ENCODE results near the gene ZFYVE26.

The ZFYVE26 gene

DNA sequence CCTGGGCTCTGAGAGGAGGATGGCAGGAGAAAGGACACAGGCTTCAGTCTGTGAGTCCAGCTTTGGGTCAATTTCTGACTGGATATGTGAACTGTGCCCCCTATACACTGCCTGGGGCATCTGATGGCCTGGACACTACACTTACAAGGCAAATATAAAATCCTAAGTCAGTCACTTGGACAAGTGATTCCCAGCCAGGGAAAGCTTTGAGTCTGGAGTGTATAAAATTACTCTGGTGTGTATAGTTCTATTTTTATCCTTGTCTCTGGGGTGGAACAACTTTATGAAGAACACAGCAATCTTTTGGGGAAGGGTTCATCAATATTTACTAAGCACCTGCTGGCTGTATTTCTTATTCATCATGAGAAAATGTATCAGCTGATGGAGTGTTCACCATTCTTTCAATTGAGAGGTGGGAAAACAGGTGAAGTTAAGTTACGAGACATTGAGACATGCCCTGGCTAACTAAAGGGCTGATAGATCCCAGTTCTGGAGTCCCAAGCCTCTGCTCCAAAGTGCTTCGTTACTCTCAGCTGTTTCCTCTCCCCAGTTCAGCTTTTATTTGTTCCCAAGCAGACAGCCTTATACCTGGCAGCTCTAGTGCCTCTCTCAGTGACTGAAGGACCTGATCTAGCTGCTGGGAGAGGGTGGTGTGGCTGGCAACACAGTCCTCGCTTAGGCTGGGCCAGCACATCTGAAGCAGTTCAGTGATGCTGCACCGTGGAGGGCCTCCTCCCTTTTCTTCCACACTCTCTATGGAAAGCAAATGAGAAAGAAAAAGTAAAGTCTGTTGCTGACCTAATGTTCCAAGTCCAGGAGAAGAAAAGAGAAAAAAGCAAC is 30.9 kb downstream of the ZFYVE26 start:
- no peak overlapping the region for H3K4me3 ChIP-seq (ENCODE audit: low read depth, low read length)
- DNase-seq (ENCODE audit: low read depth): no peak
- TF ChIP-seq, protein P1, sequence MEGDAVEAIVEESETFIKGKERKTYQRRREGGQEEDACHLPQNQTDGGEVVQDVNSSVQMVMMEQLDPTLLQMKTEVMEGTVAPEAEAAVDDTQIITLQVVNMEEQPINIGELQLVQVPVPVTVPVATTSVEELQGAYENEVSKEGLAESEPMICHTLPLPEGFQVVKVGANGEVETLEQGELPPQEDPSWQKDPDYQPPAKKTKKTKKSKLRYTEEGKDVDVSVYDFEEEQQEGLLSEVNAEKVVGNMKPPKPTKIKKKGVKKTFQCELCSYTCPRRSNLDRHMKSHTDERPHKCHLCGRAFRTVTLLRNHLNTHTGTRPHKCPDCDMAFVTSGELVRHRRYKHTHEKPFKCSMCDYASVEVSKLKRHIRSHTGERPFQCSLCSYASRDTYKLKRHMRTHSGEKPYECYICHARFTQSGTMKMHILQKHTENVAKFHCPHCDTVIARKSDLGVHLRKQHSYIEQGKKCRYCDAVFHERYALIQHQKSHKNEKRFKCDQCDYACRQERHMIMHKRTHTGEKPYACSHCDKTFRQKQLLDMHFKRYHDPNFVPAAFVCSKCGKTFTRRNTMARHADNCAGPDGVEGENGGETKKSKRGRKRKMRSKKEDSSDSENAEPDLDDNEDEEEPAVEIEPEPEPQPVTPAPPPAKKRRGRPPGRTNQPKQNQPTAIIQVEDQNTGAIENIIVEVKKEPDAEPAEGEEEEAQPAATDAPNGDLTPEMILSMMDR (IDR thresholded peaks at IDR 0.05; ENCODE audit: low read depth, low read length, missing control alignments): no peak

DNA sequence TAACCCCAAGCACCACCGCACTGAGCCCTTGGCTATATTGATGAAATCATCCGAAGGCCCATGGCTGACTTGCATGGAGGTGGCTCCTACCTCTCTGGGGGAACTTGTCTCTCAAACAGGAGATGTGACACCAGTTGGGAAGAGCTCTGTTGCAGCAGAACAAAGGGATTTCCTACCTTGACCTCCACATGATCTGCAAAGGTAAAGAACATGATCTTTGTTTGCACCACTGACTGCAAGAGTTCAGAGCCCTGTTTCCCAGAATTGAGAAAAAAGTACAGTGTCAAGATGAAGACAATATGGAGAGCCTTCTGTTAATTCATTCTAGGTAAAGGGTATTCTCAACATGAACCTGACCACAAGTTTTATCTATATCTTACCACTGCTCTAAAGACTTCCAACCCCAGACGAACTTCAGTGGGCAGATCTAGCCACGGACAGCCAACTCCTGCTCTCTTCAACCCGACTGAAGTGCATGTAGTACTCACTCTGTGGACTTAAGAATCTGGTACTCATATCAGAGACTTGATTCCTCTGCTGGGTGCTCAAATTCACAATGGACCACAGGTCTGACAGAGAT is 32.1 kb downstream of the ZFYVE26 start:
- no peak overlapping the region for H3K4me3 ChIP-seq (ENCODE audit: low read depth, low read length)
- TF ChIP-seq, protein P1 (IDR thresholded peaks at IDR 0.05; ENCODE audit: low read depth, low read length, missing control alignments): no peak
- DNase-seq (ENCODE audit: low read depth): no peak

DNA sequence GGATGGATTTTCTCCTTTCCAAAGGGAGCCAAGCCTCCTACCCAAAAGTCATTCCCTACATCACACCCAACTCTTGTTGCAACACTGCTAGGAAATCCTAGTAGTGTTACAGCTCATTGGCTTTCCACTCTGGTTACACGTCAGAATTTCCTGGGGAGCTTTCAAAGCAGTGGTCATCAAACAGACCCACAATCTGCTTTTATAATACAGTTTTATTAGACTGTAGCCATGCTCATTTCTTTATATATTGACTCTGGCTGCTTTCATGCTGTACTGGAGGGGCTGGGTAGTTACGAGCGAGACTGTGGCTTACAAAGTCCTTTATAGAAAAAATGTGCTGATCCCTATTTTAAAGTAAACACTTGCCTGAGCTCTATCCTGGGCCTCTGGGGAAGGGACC is 34.3 kb downstream of the ZFYVE26 start:
- DNase-seq (ENCODE audit: low read depth): no peak
- no peak overlapping the region for H3K4me3 ChIP-seq (ENCODE audit: low read depth, low read length)
- TF ChIP-seq, protein P1 (IDR thresholded peaks at IDR 0.05; ENCODE audit: low read depth, low read length, missing control alignments): no peak

DNA sequence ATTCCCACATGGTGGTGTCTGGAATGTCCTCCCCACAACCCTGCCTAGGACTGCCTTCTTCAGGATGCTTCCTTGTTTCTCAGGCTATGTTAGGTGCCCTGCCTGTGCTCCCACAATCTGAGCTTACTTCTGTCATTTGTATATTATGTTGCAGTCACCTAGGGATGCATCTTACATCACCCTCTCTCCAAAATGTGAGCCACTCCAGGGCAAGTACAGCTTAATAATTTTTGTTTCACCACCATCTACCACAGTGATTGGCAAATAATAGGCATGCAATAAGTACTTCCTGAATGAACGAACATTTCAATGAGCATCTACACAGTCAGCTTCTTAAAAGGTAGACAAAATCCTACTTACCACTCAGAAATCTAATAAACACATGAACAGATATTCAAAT is 37.6 kb downstream of the ZFYVE26 start:
- no peak overlapping the region for H3K4me3 ChIP-seq (ENCODE audit: low read depth, low read length)
- no peak for DNase-seq (ENCODE audit: low read depth)
- TF ChIP-seq, protein P1 (IDR thresholded peaks at IDR 0.05; ENCODE audit: low read depth, low read length, missing control alignments): no peak

DNA sequence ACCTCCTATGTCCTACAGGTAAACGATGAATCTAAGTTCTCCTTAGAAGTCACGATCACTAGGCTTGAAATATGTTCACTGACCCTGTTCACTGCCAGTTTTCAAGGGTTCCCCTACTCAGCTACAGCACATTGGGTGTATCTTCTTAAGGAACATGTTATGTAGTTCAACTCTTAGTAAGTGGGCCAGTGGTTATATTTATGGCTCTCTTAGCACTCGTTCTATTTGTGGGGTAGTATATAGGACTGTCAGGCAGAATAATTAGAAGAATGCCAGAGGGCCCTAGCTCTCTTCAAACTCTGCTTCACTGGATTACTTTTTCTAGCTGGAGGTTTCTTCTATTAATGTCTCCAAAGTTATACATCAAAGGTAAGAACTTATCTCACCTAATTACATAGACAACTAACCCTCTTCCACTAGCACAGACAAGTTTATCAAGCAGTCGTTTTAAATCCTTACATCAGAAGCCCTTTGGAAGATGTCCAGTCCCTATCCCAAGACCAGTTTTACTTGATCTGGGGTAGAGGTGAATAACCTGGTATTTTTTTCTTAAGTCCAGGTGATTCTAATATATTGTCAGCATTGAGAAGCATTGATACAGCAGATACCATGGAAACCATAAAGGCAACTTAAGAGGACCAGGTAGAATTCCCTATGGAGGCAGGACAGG is 39.6 kb downstream of the ZFYVE26 start:
- TF ChIP-seq, protein P1 (IDR thresholded peaks at IDR 0.05; ENCODE audit: low read depth, low read length, missing control alignments): no peak
- H3K4me3 ChIP-seq (ENCODE audit: low read depth, low read length): no peak overlapping the region
- no peak for DNase-seq (ENCODE audit: low read depth)

DNA sequence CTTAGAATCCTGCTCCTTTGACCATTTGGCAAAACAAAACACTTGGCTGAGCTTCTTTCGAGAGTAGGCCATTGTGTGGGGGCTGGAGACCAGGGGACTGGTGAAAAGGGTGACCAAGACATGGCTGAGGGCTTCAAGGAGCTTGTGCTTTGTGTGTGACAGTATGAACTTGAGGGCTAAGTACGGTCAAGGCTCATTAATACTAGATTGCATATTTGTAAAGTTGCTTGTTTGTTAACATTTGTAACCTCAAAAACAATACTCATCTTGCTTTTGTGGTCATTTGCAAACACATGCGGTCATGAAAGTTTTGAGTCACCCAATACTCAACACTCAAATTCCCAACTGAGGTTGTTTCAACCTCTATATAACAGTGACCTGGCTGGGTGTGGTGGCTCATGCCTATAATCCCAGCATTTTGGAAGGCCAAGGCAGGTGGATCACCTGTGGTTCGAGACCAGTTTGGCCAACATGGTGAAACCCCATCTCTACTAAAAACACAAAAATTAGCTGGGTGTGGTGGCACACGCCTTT is 42.5 kb downstream of the ZFYVE26 start:
- H3K4me3 ChIP-seq (ENCODE audit: low read depth, low read length): no peak overlapping the region
- TF ChIP-seq, protein P1 (IDR thresholded peaks at IDR 0.05; ENCODE audit: low read depth, low read length, missing control alignments): no peak
- DNase-seq (ENCODE audit: low read depth): no peak

All from GM12864 (cell line).